SK-N-SH (cell line): ENCODE results near the gene NR1H2. TPM values are rescaled to one million over a fixed set of nuclear protein-coding genes. Genes with fewer than 3 reads are reported as not detected.

Experiments
- CTCF ChIA-PET: fragments of 300-600, 350-600 bp; formaldehyde crosslinking; extraction: SDS; loops from one replicate; lab custom pipeline; 2021; lab: Yijun Ruan, JAX
- POLR2A ChIA-PET: fragments of 350-600 bp; sonication (Branson Sonifier 250); formaldehyde crosslinking; extraction: SDS; loops from one replicate; lab custom pipeline; 2020; ENCODE audit warnings: antibody characterized with exemption, inconsistent platforms; lab: Yijun Ruan, JAX
- DNase-seq: peaks from one replicate; pipeline ENCODE4 v3.0.0; 2012
- H2AFZ ChIP-seq: fragments of 200-600 bp; sonication (generic); 2 replicates; pipeline ENCODE4 v1.8.1; 2016; ENCODE audit warnings: antibody characterized with exemption, mild to moderate bottlenecking, low read depth
- H3F3A ChIP-seq: fragments of 200-600 bp; sonication (generic); replicated peaks from 2 replicates; pipeline ENCODE3; 2016; ENCODE audit warnings: antibody characterized with exemption, mild to moderate bottlenecking; ENCODE audit not compliant: insufficient read depth
- H3K27ac ChIP-seq, 2 experiments: fragments of 200-500 bp in 1 of 2; fragments of 200-600 bp in 1 of 2; sonication (Bioruptor generic) in 1 of 2; sonication (generic), shearing (Covaris generic) in 1 of 2; 2 replicates each; pipeline versions ENCODE4 v1.5.1 to v1.6.1; 2014 to 2016; ENCODE audit warnings: low read depth in 2 of 2, inconsistent platforms in 1 of 2, low read length in 1 of 2, mild to moderate bottlenecking in 1 of 2, mixed read lengths in 1 of 2
- H3K27me3 ChIP-seq: fragments of 200-600 bp; sonication (generic), shearing (Covaris generic); 2 replicates; pipeline ENCODE4 v1.6.1; 2016; ENCODE audit warnings: mixed run types; ENCODE audit not compliant: insufficient read depth
- H3K36me3 ChIP-seq, 2 experiments: fragments of 200-500 bp in 1 of 2; fragments of 200-600 bp in 1 of 2; sonication (Bioruptor generic) in 1 of 2; sonication (generic) in 1 of 2; replicated peaks in 1 of 2; 2 replicates each; pipeline versions ENCODE3 to v1.5.1; 2014 to 2016; ENCODE audit warnings: low read length in 1 of 2, mild to moderate bottlenecking in 1 of 2; ENCODE audit not compliant: insufficient read depth in 2 of 2, control insufficient read depth in 1 of 2
- H3K4me1 ChIP-seq, 2 experiments: fragments of 200-500 bp in 1 of 2; fragments of 200-600 bp in 1 of 2; sonication (Bioruptor generic) in 1 of 2; sonication (generic), shearing (Covaris generic) in 1 of 2; 2 replicates each; pipeline versions ENCODE4 v1.5.1 to v1.6.1; 2014 to 2016; ENCODE audit warnings: low read depth in 1 of 2, low read length in 1 of 2, mixed run types in 1 of 2; ENCODE audit not compliant: insufficient read depth in 2 of 2, control insufficient read depth in 1 of 2
- H3K4me2 ChIP-seq: fragments of 200-600 bp; sonication (generic), shearing (Covaris generic); 2 replicates; pipeline ENCODE4 v1.6.1; 2017; ENCODE audit warnings: mixed run types
- H3K4me3 ChIP-seq, 2 experiments: fragments of 200-500 bp in 1 of 2; fragments of 200-600 bp in 1 of 2; sonication (Bioruptor generic) in 1 of 2; sonication (generic), shearing (Covaris generic) in 1 of 2; 2 replicates each; pipeline versions ENCODE4 v1.5.1 to v1.8.1; 2014 to 2016; ENCODE audit warnings: low read depth in 2 of 2, inconsistent platforms in 1 of 2, low read length in 1 of 2, mild to moderate bottlenecking in 1 of 2, mixed read lengths in 1 of 2, moderate library complexity in 1 of 2
- H3K79me2 ChIP-seq: fragments of 200-600 bp; sonication (generic); 2 replicates; pipeline ENCODE4 v1.8.1; 2017; ENCODE audit warnings: mild to moderate bottlenecking; ENCODE audit not compliant: insufficient read depth
- H3K9ac ChIP-seq: fragments of 200-600 bp; sonication (generic); 2 replicates; pipeline ENCODE4 v1.6.1; 2017; ENCODE audit warnings: mixed run types
- H3K9me2 ChIP-seq: fragments of 200-600 bp; sonication (generic); 2 replicates; pipeline ENCODE4 v1.6.1; 2017; ENCODE audit warnings: mixed run types
- H3K9me3 ChIP-seq: fragments of 200-600 bp; sonication (generic); 2 replicates; pipeline ENCODE4 v1.6.1; 2017; ENCODE audit warnings: mixed run types, mild to moderate bottlenecking, moderate library complexity
- H4K20me1 ChIP-seq: fragments of 200-600 bp; sonication (generic); 2 replicates; pipeline ENCODE4 v1.6.1; 2017; ENCODE audit warnings: mild to moderate bottlenecking, mixed run types; ENCODE audit not compliant: insufficient read depth
- FOSL2 ChIP-seq: IDR thresholded peaks from 2 replicates; pipeline ENCODE4 v1.4.0; 2012; ENCODE audit warnings: low read depth, mild to moderate bottlenecking, moderate library complexity, borderline replicate concordance
- FOXJ3 ChIP-seq: sonication (generic); formaldehyde crosslinking; IDR thresholded peaks from 2 replicates; pipeline ENCODE4 v1.5.1; 2020; ENCODE audit warnings: mild to moderate bottlenecking, missing genetic modification reagents
- FOXM1 ChIP-seq: IDR thresholded peaks from 2 replicates; pipeline ENCODE4 v1.4.0; 2012; ENCODE audit warnings: low read depth, mild to moderate bottlenecking
- MXI1 ChIP-seq: IDR thresholded peaks from 2 replicates; pipeline ENCODE4 v1.6.1; 2012; ENCODE audit warnings: mild to moderate bottlenecking, low read depth, low read length, improper control_type of control experiment
- NFIC ChIP-seq: IDR thresholded peaks from 2 replicates; pipeline ENCODE4 v1.4.0; 2012; ENCODE audit warnings: borderline replicate concordance
- RCOR1 ChIP-seq: fragments of 150-350 bp; IDR thresholded peaks from 2 replicates; pipeline ENCODE4 v1.6.1; 2017; ENCODE audit warnings: antibody characterized with exemption, low read length
- RXRA ChIP-seq: IDR thresholded peaks from 2 replicates; pipeline ENCODE4 v1.4.0; 2012; ENCODE audit warnings: low read depth, mild to moderate bottlenecking, borderline replicate concordance
- SIN3A ChIP-seq: IDR thresholded peaks from 2 replicates; pipeline ENCODE4 v1.6.1; 2012; ENCODE audit warnings: low read depth, mild to moderate bottlenecking, low read length, moderate library complexity, borderline replicate concordance
- SMC3 ChIP-seq: IDR thresholded peaks from 2 replicates; pipeline ENCODE4 v1.6.1; 2012; ENCODE audit warnings: low read depth, low read length, improper control_type of control experiment
- TCF12 ChIP-seq: IDR thresholded peaks from 2 replicates; pipeline ENCODE4 v1.4.0; 2012
- TEAD4 ChIP-seq: IDR thresholded peaks from 2 replicates; pipeline ENCODE4 v1.4.0; 2012; ENCODE audit warnings: mild to moderate bottlenecking, borderline replicate concordance; ENCODE audit not compliant: insufficient read depth
- WGBS: methylation state at CpG from one replicate; pipeline ENCODE4 v1.1.6; 2017; ENCODE audit warnings: low lambda C conversion rate; 5-methylcytosine and 5-hydroxymethylcytosine counted together
- polyA plus RNA-seq, 3 experiments: library from polyadenylated mRNA; depleted of rRNA; stranded (reverse); fragments of >200 nt; gene quantifications; 2 replicates each; pipeline ENCODE4 v1.2.3, GENCODE V29; 2012
- TF ChIP-seq, protein P1 (sequence below): IDR thresholded peaks from 2 replicates; pipeline ENCODE4 v1.4.0; 2012; ENCODE audit warnings: low read depth, borderline replicate concordance
- TF ChIP-seq, protein P2 (sequence below): IDR thresholded peaks from 2 replicates; pipeline ENCODE4; 2012
- TF ChIP-seq, protein P3 (sequence below): fragments of 150-350 bp; IDR thresholded peaks from 2 replicates; pipeline ENCODE4 v1.6.1; 2016; ENCODE audit warnings: mild to moderate bottlenecking, low read depth, low read length

The NR1H2 gene
- polyA plus RNA-seq, 1 of the 3 experiments (the other 2 are of a cell fraction) = 108 TPM

DNA sequence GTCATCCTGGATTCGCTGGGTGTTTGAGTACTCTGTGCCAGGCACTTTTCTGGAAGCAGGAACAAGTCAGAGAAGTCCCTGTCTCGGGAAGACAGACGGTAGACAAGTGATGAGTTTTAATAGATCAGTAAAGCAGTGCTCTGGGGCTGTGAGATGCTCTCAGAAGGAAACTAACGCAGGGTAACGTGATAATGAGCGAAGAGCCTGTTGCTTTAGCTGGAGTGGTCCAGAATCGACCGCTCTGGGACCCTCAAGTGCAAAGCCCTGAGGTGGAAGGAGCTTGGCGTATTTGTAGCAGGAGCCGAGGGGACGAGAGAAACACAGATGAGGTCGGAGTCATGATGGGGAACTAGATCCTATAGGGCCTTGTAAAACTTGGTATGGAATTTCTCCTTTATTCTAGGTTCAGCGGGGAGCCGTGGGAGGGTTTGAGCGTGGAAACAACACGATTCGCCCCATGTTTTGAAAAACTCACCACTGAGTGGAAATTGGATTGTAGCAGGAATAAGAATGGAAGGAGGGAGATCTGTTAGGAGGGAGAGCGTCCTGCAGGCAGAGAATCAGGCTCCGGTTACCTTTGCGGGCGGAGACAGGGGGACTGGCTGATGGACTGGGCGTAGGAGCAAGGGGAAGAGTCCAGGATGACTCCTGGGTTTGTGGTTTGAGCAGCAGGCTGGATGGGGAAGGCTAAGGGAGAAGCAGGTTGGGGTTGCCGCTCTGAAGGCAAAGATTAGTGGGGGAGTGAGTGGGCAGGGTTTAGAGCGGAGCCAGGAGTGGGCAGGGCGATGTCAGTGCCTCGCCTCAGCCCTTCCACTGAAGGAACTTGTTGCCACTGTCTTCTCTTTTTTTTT is 8.7 kb downstream of the NR1H2 start:
- WGBS = 13% methylated on average over 26 of the region's 26 CpGs
- Histone ChIP-seq H3F3A (peaks cover 17% of the 10 kb centered on the region), H3K9me2 (no peaks in the 10 kb centered on the region), H3K4me2 (peak overlapping the region; percentile 87), H3K79me2 (peaks cover 52% of the 10 kb centered on the region), H3K9ac (peak overlapping the region; percentile 74), H3K9me3 (no peaks in the 10 kb centered on the region), H4K20me1 (no peaks in the 10 kb centered on the region), H3K4me3 (peak overlapping the region; percentile 56 to 88), H3K27ac (peak overlapping the region; percentile 76 to 87), H3K27me3 (no peaks in the 10 kb centered on the region), H3K36me3 (peaks cover 4 to 40% of the 10 kb centered on the region in 2 experiments), H2AFZ (peak overlapping the region; percentile 74; the same call in 1 of the 2 replicates), H3K4me1 (peaks cover 0 to 13% of the 10 kb centered on the region in 2 experiments; a peak in 1 of 4 replicates)
- ChIA-PET POLR2A (interaction anchor here (0.6 to 2.6 kb wide), 5 partner anchors 9 to 126 kb away, joined by 3 to 9 read pairs (median 4); partner anchors contain the start of genes JOSD2 and NR1H2), CTCF (interaction anchor here (1.3 to 1.8 kb wide), 5 partner anchors 9 to 172 kb away, joined by 3 to 9 read pairs (median 5); partner anchors contain the start of gene NR1H2)
- peak; percentile 33 for DNase-seq
- TF ChIP-seq, protein P1, sequence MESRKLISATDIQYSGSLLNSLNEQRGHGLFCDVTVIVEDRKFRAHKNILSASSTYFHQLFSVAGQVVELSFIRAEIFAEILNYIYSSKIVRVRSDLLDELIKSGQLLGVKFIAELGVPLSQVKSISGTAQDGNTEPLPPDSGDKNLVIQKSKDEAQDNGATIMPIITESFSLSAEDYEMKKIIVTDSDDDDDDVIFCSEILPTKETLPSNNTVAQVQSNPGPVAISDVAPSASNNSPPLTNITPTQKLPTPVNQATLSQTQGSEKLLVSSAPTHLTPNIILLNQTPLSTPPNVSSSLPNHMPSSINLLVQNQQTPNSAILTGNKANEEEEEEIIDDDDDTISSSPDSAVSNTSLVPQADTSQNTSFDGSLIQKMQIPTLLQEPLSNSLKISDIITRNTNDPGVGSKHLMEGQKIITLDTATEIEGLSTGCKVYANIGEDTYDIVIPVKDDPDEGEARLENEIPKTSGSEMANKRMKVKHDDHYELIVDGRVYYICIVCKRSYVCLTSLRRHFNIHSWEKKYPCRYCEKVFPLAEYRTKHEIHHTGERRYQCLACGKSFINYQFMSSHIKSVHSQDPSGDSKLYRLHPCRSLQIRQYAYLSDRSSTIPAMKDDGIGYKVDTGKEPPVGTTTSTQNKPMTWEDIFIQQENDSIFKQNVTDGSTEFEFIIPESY = no peak
- TF ChIP-seq MXI1 = peak; percentile 90

DNA sequence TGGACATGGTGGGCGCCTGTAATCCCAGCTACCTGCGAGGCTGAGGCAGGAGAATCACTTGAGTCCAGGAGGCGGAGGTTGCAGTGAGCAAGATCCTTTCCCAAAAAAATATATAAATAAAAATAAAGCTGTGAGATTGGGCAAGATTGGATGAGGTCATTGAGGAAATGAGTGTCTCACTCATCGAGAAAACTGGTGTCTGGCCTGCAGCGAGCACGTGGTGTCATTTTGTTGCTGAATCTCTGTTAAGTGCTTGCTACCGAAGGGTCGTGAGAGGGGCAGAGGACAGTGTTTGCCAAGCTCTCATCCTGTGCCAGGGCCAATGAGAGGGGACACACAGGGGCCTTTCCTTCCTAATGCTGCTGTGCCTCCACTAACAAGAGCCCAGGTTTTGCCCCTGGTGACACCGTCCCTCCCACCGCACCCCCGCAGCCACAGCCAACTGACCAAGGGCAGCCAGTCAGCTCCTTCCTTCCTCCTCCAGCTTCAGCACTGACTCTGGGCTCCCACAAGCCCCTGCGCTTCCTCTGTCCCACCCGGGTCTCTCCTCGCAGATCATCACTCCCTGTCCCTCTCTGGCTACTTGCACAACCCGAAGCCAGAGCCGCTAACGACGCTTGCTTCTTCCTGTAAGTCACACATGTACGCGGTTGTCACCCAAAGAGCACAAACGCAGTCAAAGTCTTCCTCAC is 11.1 kb downstream of the NR1H2 start:
- Histone ChIP-seq H3K9me3 (no peaks in the 10 kb centered on the region), H4K20me1 (no peaks in the 10 kb centered on the region), H3K9me2 (no peaks in the 10 kb centered on the region), H3K9ac (no peak overlapping the region), H3K4me3 (no peak overlapping the region), H3K4me2 (no peak overlapping the region), H3K79me2 (peaks cover 67% of the 10 kb centered on the region), H3K36me3 (peaks cover 8 to 16% of the 10 kb centered on the region in 2 experiments), H3F3A (peaks cover 17% of the 10 kb centered on the region), H3K27me3 (no peaks in the 10 kb centered on the region), H3K27ac (no peak overlapping the region), H2AFZ (no peak overlapping the region), H3K4me1 (peaks cover 0 to 13% of the 10 kb centered on the region in 2 experiments; a peak in 1 of 4 replicates)
- no peak for DNase-seq
- WGBS = 93% methylated on average over 21 of the region's 21 CpGs
- CTCF ChIA-PET = interaction anchor here (0.9 to 1.1 kb wide), 2 partner anchors 30 to 74 kb away, joined by 3 read pairs; no protein-coding TSS in a partner anchor
- POLR2A ChIA-PET = no interaction called here
- TF ChIP-seq, protein P2, sequence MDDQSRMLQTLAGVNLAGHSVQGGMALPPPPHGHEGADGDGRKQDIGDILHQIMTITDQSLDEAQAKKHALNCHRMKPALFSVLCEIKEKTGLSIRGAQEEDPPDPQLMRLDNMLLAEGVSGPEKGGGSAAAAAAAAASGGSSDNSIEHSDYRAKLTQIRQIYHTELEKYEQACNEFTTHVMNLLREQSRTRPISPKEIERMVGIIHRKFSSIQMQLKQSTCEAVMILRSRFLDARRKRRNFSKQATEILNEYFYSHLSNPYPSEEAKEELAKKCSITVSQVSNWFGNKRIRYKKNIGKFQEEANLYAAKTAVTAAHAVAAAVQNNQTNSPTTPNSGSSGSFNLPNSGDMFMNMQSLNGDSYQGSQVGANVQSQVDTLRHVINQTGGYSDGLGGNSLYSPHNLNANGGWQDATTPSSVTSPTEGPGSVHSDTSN = no peak
- TF ChIP-seq, protein P3, sequence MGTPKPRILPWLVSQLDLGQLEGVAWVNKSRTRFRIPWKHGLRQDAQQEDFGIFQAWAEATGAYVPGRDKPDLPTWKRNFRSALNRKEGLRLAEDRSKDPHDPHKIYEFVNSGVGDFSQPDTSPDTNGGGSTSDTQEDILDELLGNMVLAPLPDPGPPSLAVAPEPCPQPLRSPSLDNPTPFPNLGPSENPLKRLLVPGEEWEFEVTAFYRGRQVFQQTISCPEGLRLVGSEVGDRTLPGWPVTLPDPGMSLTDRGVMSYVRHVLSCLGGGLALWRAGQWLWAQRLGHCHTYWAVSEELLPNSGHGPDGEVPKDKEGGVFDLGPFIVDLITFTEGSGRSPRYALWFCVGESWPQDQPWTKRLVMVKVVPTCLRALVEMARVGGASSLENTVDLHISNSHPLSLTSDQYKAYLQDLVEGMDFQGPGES = no peak
- TF ChIP-seq FOXM1 (no peak), SIN3A (no peak), RXRA (no peak), RCOR1 (no peak), SMC3 (no peak), TCF12 (no peak), TEAD4 (no peak), FOSL2 (no peak), FOXJ3 (CRISPR knock-in tag) (no peak), NFIC (no peak)
